Activated CD4-positive, alpha-beta memory T cell treated with anti-CD3 and anti-CD28 coated beads, Interleukin-2, amount 10 ng/mL, durations not matched to agents 7 days and 5 days (primary cell): Measurements from ENCODE around the gene VMO1. TPM values are rescaled to one million over a fixed set of nuclear protein-coding genes. Genes with fewer than 3 reads are reported as not detected.

Experiments
- CTCF ChIA-PET: fragments of 350-600 bp; sonication (Branson Sonifier 250); formaldehyde crosslinking; loops from one replicate; lab custom pipeline; 2021; ENCODE audit warnings: antibody characterized with exemption, inconsistent platforms; lab: Charles Lee
- POLR2A ChIA-PET: fragments of 350-600 bp; sonication (Branson Sonifier 250); formaldehyde crosslinking; loops from one replicate; lab custom pipeline; 2021; ENCODE audit warnings: antibody characterized with exemption; lab: Charles Lee
- DNase-seq: peaks from one replicate; pipeline ENCODE4 v3.0.0-alpha.2; 2020
- H3K27ac Mint-ChIP-seq: one replicate; pipeline ENCODE4 v1.8.0; 2021; ENCODE audit warnings: mild to moderate bottlenecking, mixed read lengths
- H3K27me3 Mint-ChIP-seq: one replicate; pipeline ENCODE4 v1.8.0; 2021; ENCODE audit warnings: mixed read lengths
- H3K36me3 Mint-ChIP-seq: one replicate; pipeline ENCODE4 v1.8.0; 2021; ENCODE audit warnings: low read depth, mixed read lengths
- H3K4me1 Mint-ChIP-seq: one replicate; pipeline ENCODE4 v1.8.0; 2021; ENCODE audit warnings: mixed read lengths
- H3K4me3 Mint-ChIP-seq: one replicate; pipeline ENCODE4 v1.8.0; 2021; ENCODE audit warnings: mild to moderate bottlenecking, mixed read lengths
- H3K9me3 Mint-ChIP-seq: one replicate; pipeline ENCODE4 v1.8.0; 2021; ENCODE audit warnings: mixed read lengths
- total RNA-seq, 2 experiments: library from RNA; stranded (reverse); gene quantifications; one replicate each; pipeline ENCODE4 v1.2.3, GENCODE V29; 2021

Gene VMO1
- total RNA-seq, 2 experiments from 2014 or later: 0.40 TPM; not detected in 1

DNA sequence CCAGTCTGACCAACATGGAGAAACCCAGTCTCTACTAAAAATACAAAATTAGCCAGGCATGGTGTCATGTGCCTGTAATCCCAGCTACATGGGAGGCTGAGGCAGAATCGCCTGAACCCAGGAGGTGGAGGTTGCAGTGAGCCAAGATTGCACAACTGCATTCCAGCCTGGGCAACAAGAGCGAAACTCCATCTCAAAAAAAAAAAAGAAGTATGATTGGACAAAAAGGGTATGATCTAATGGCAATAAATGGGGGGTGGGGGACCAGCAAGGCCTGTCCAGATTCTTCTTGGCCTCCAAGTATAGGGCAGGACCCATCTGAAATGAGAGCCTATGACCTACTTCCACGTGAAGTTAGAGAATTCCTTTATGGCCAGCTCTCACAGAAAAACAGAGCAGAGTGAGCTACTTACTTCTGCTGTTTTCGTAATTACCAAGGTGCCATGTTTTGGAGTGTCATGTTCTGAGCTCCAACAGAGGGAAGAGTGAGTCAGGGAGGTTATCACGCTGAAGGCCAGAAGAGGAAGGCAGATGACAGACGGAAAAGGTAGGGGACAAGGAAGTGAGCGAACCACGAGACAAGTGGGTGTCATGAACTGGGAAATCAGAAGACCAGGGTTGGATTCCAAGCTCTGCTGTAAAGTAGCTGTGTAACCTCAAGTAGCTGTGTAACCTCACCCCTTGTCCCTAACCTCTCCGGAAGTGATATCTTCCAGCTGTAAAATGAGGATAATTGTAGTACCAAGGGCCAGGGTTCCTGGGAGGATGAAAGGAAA lies 50.1 kb downstream of the VMO1 start:
- POLR2A ChIA-PET: interaction anchor here (0.8 to 1.4 kb wide), 3 partner anchors 11 to 54 kb away, joined by 3 to 4 read pairs (median 3); no protein-coding TSS in a partner anchor
- no peaks in the 10 kb centered on the region for H3K9me3 Mint-ChIP-seq

More for the DNA sequence above, 50.1 kb downstream of the VMO1 start:
- H3K4me3 Mint-ChIP-seq: no peak overlapping the region
- H3K27ac Mint-ChIP-seq: no peak overlapping the region
- peaks cover 48% of the 10 kb centered on the region for H3K4me1 Mint-ChIP-seq
- DNase-seq: no peak
- peaks cover 6% of the 10 kb centered on the region for H3K36me3 Mint-ChIP-seq
- CTCF ChIA-PET: interaction anchor here (1.1 to 1.4 kb wide), 2 partner anchors 51 to 55 kb away, joined by 3 to 4 read pairs; no protein-coding TSS in a partner anchor
- peaks cover 30% of the 10 kb centered on the region for H3K27me3 Mint-ChIP-seq

Other genes starting within 250 kb of the VMO1 start
- gene MYBBP1A, start 231.0 kb downstream of the VMO1 start, total RNA-seq: 10 to 100 TPM; 36.7 to 37.7 TPM
- not detected for gene GGT6, start 225.8 kb downstream of the VMO1 start, total RNA-seq
- gene SMTNL2, start 201.8 kb downstream of the VMO1 start, total RNA-seq: not detected
- gene ALOX15, start 144.7 kb downstream of the VMO1 start, total RNA-seq: not detected
- 10 to 100 TPM; 67.7 to 69.2 TPM for gene PELP1, start 82.2 kb downstream of the VMO1 start, total RNA-seq
- 100 to 1,000 TPM; 372 to 378 TPM for gene ARRB2, start 75.7 kb downstream of the VMO1 start, total RNA-seq
- 10 to 100 TPM; 24.6 to 25.3 TPM for gene MED11, start 54.9 kb downstream of the VMO1 start, total RNA-seq
- gene ZMYND15, start 46.5 kb downstream of the VMO1 start, total RNA-seq: under 1 TPM in 1 of 2 experiments, not detected in 1; 0.10 TPM
- gene CXCL16, start 46.4 kb downstream of the VMO1 start, total RNA-seq: 1 to 10 TPM; 2.2 to 2.6 TPM
- under 1 TPM in 1 of 2 experiments, not detected in 1; 0.35 TPM for gene TM4SF5, start 14.5 kb downstream of the VMO1 start, total RNA-seq
- not detected for gene GLTPD2, start 2.6 kb upstream of the VMO1 start, total RNA-seq
- gene PSMB6, start 9.8 kb upstream of the VMO1 start, total RNA-seq: 100 to 1,000 TPM; 118 to 121 TPM
- gene PLD2, start 20.8 kb upstream of the VMO1 start, total RNA-seq: 10 to 100 TPM; 17.4 to 20.7 TPM
- gene MINK1, start 47.0 kb upstream of the VMO1 start, total RNA-seq: 100 to 1,000 TPM; 107 to 109 TPM
- under 1 TPM; 0.58 to 0.98 TPM for gene C17orf107, start 113.2 kb upstream of the VMO1 start, total RNA-seq
- gene CHRNE, start 116.7 kb upstream of the VMO1 start, total RNA-seq: under 1 TPM; 0.33 to 0.43 TPM
- not detected for gene GP1BA, start 145.9 kb upstream of the VMO1 start, total RNA-seq
- gene SLC25A11, start 153.7 kb upstream of the VMO1 start, total RNA-seq: 10 to 100 TPM; 62.8 to 71.0 TPM
- gene RNF167, start 153.9 kb upstream of the VMO1 start, total RNA-seq: 100 to 1,000 TPM; 249 to 261 TPM
- 1,000 to 10,000 TPM; 2,149 to 2,220 TPM for gene PFN1, start 162.2 kb upstream of the VMO1 start, total RNA-seq
- gene ENO3, start 164.8 kb upstream of the VMO1 start, total RNA-seq: 10 to 100 TPM; 26.8 to 33.0 TPM
- 10 to 100 TPM; 53.0 to 58.2 TPM for gene SPAG7, start 181.5 kb upstream of the VMO1 start, total RNA-seq
- gene CAMTA2, start 201.3 kb upstream of the VMO1 start, total RNA-seq: 10 to 100 TPM; 73.2 to 80.1 TPM
- under 1 TPM in 1 of 2 experiments, not detected in 1; 0.25 TPM for gene INCA1, start 211.2 kb upstream of the VMO1 start, total RNA-seq
- 10 to 100 TPM; 37.4 to 38.5 TPM for gene KIF1C, start 211.6 kb upstream of the VMO1 start, total RNA-seq
- under 1 TPM; 0.65 to 0.68 TPM for gene SLC52A1, start 249.1 kb upstream of the VMO1 start, total RNA-seq